Bronchial epithelial cell (primary cell): ENCODE data around the gene LMAN2. TPM values are rescaled to one million over a fixed set of nuclear protein-coding genes. Genes with fewer than 3 reads are reported as not detected.

ENCODE experiments used
- DNase-seq: peaks from one replicate; pipeline ENCODE4 v3.0.0-alpha.2; 2010; ENCODE audit warnings: low read depth
- FAIRE-seq: peaks from 2 replicates; lab custom pipeline; 2011; peaks lifted over from hg19 to GRCh38; lab: Jason Lieb, UNC
- H3K27me3 ChIP-seq: 2 replicates; pipeline ENCODE4 v1.5.1; 2011; ENCODE audit warnings: low read length; ENCODE audit not compliant: control insufficient read depth, insufficient read depth
- H3K36me3 ChIP-seq: 2 replicates; pipeline ENCODE4 v1.5.1; 2011; ENCODE audit warnings: low read length; ENCODE audit not compliant: control insufficient read depth, insufficient read depth
- H3K4me3 ChIP-seq: 2 replicates; pipeline ENCODE4 v1.5.1; 2011; ENCODE audit warnings: mild to moderate bottlenecking, low read depth, low read length, control low read depth
- CTCF ChIP-seq: IDR thresholded peaks from 2 replicates; pipeline ENCODE4 v1.5.1; 2011; ENCODE audit warnings: mild to moderate bottlenecking, moderate library complexity, low read length, control low read depth, inconsistent platforms; ENCODE audit not compliant: insufficient read depth, severe bottlenecking
- total RNA-seq: library from RNA; depleted of rRNA; stranded (reverse); fragments of >200 nt; gene quantifications from 2 replicates; pipeline ENCODE4 v1.2.1, GENCODE V29; 2014

LMAN2 gene
- total RNA-seq, 1 donor from 2014 or later = 362 TPM

- H3K27me3 ChIP-seq = no peaks in the 10 kb centered on the region
- peak overlapping the region; percentile 87 for H3K4me3 ChIP-seq
- H3K36me3 ChIP-seq = peaks cover 4% of the 10 kb centered on the region
- TF ChIP-seq CTCF = no peak
- FAIRE-seq (no peak), DNase-seq (peak; percentile 38)
Measured at GRCh38 chr5:177304392-177305119, 46.9 kb downstream of the LMAN2 start.

GRCh38 chr5:177303925-177304391 lies 47.5 kb downstream of the LMAN2 start:
- no peak for TF ChIP-seq CTCF
- DNase-seq (no peak), FAIRE-seq (no peak)
- Histone ChIP-seq H3K4me3 (peak overlapping the region; percentile 87), H3K27me3 (no peaks in the 10 kb centered on the region), H3K36me3 (peaks cover 4% of the 10 kb centered on the region)

- Histone ChIP-seq H3K36me3 (peaks cover 4% of the 10 kb centered on the region), H3K27me3 (no peaks in the 10 kb centered on the region), H3K4me3 (peak within 1 kb of the TSS; percentile 87)
- peak; percentile 47 for DNase-seq
- FAIRE-seq = no peak
- peak; percentile 51 for TF ChIP-seq CTCF
Measured at GRCh38 chr5:177303121-177303924, 48.1 kb downstream of the LMAN2 start, which contains the start of the genes PRELID1 and RAB24. PRELID1 (plus strand) TSS chr5:177303799; CDS start chr5:177303986, 187 bp downstream. RAB24 (minus strand) TSS chr5:177303719; CDS start chr5:177303288, 431 bp downstream.

GRCh38 chr5:177302354-177303110 lies 48.9 kb downstream of the LMAN2 start:
- DNase-seq = no peak
- Histone ChIP-seq H3K4me3 (peak overlapping the region; percentile 87), H3K36me3 (peaks cover 4% of the 10 kb centered on the region), H3K27me3 (no peaks in the 10 kb centered on the region)
- no peak for FAIRE-seq
- TF ChIP-seq CTCF = peak; percentile 5

- FAIRE-seq (peak; percentile 76), DNase-seq (peak; percentile 96)
- no peak for TF ChIP-seq CTCF
- Histone ChIP-seq H3K27me3 (no peaks in the 10 kb centered on the region), H3K4me3 (no peak overlapping the region), H3K36me3 (peaks cover 4% of the 10 kb centered on the region)
Measured at GRCh38 chr5:177301503-177302165, 49.8 kb downstream of the LMAN2 start.
